Testis (tissue), 3 donors: Measurements from ENCODE around the gene NECAP2. TPM values are rescaled to one million over a fixed set of nuclear protein-coding genes. Genes with fewer than 3 reads are reported as not detected.
"Not testable (repeated sequence)": the region's sequence is repeated elsewhere in the genome, so short reads cannot be mapped to it uniquely, and the experiment has no call there.

ENCODE experiments used
- DNase-seq: peaks from one replicate; pipeline ENCODE4 v3.0.0-alpha.2; 2019
- H3K27ac ChIP-seq, 2 donors: fragments of 200-600 bp; sonication (generic); one replicate each; pipeline ENCODE4 v1.5.1; 2019
- H3K27me3 ChIP-seq: fragments of 200-600 bp; sonication (generic); one replicate; pipeline ENCODE4 v1.5.1; 2019
- H3K36me3 ChIP-seq: fragments of 200-600 bp; sonication (generic); one replicate; pipeline ENCODE4 v1.5.1; 2017; ENCODE audit warnings: low read depth; ENCODE audit errors: missing control alignments
- H3K4me1 ChIP-seq: fragments of 200-600 bp; sonication (generic); one replicate; pipeline ENCODE4 v1.5.1; 2019
- H3K4me3 ChIP-seq, 2 donors: fragments of 200-600 bp; sonication (generic); one replicate each; pipeline ENCODE4 v1.5.1; 2017 to 2019
- H3K9me3 ChIP-seq: fragments of 200-600 bp; sonication (generic); one replicate; pipeline ENCODE4 v1.5.1; 2017
- CTCF ChIP-seq, 3 experiments: fragments of 450-650 bp in 2 of 3; fragments of 200-600 bp in 1 of 3; sonication (generic) in 1 of 3; IDR thresholded peaks; one replicate each; pipeline ENCODE4 v1.5.1; 2016 to 2019; ENCODE audit warnings: antibody characterized with exemption in 3 of 3, mild to moderate bottlenecking in 2 of 3, moderate library complexity in 1 of 3
- POLR2A ChIP-seq: fragments of 450-650 bp; IDR thresholded peaks from one replicate; pipeline ENCODE4 v1.6.1; 2017; ENCODE audit warnings: antibody characterized with exemption, mild to moderate bottlenecking, moderate library complexity
- WGBS, 2 donors: methylation state at CpG; one replicate each; pipeline ENCODE4 v1.1.5; 2018; 5-methylcytosine and 5-hydroxymethylcytosine counted together
- intact Hi-C: fragments of 100-400 bp; cut with DNase I; formaldehyde crosslinking; loops from one replicate; pipeline ENCODE4 v1.15.1; 2023; ENCODE audit warnings: low total_unique reads
- polyA plus RNA-seq: library from polyadenylated mRNA; stranded (reverse); fragments of 350-450 nt; fragmentation: Illumina TruSeq; extraction: RNeasy Lipid Tissue Mini Kit (QIAGEN cat#74804); gene quantifications from one replicate; pipeline ENCODE4 v1.2.3, GENCODE V29; 2014; ENCODE audit warnings: low read depth, low replicate concordance; ENCODE audit not compliant: insufficient read depth
- total RNA-seq, 2 donors: library from RNA; depleted of rRNA; stranded (reverse); fragments of >200 nt; gene quantifications; one replicate each; pipeline ENCODE4 v1.2.3, GENCODE V29; 2016

The NECAP2 gene
- total and polyA plus RNA-seq, 3 donors from 2014 or later = 88.2 to 113 (median 96.8) TPM

- peaks cover 16% of the 10 kb centered on the region for H3K4me1 ChIP-seq
- no peak overlapping the region for H3K4me3 ChIP-seq
- DNase-seq = no peak
- peaks cover 3% of the 10 kb centered on the region for H3K36me3 ChIP-seq
- TF ChIP-seq CTCF (IDR thresholded peaks at IDR 0.05) (no peak), POLR2A (no peak)
- no peaks in the 10 kb centered on the region for H3K9me3 ChIP-seq
- intact Hi-C loops = no loop called here
- H3K27me3 ChIP-seq = no peaks in the 10 kb centered on the region
- H3K27ac ChIP-seq = no peak overlapping the region
- WGBS, 2 donors = 78% methylated on average over 9 to 13 of the region's 13 CpGs
Observed at GRCh38 chr1:16451841-16452528, 11.5 kb downstream of the NECAP2 start.

- intact Hi-C loops, H3K9me3 ChIP-seq, H3K4me3 ChIP-seq, H3K27me3 ChIP-seq, H3K36me3 ChIP-seq: not testable (repeated sequence)
- peak; percentile 63 for DNase-seq
- Histone ChIP-seq H3K4me1 (peaks cover 41% of the 10 kb centered on the region), H3K27ac (peak overlapping the region in 1 of 2 donors; percentile 9)
- 47 to 63% methylated on average over 3 of the region's 3 CpGs for WGBS, 2 donors
Observed at GRCh38 chr1:16454909-16455308, 14.4 kb downstream of the NECAP2 start.

- H3K27me3 ChIP-seq, H3K36me3 ChIP-seq: not testable (repeated sequence)
Observed at GRCh38 chr1:16456151-16456550, 15.6 kb downstream of the NECAP2 start.

GRCh38 chr1:16458831-16459230 is 18.3 kb downstream of the NECAP2 start:
- no peaks in the 10 kb centered on the region for H3K36me3 ChIP-seq
- H3K27me3 ChIP-seq = no peaks in the 10 kb centered on the region
- DNase-seq = peak; percentile 64

More at GRCh38 chr1:16456151-16456550, 15.6 kb downstream of the NECAP2 start:
- intact Hi-C loops, H3K4me3 ChIP-seq, DNase-seq, H3K27ac ChIP-seq, H3K9me3 ChIP-seq: not testable (repeated sequence)
- peaks cover 41% of the 10 kb centered on the region for H3K4me1 ChIP-seq
- WGBS, 2 donors = 92 to 93% methylated on average over 10 of the region's 10 CpGs

GRCh38 chr1:16459352-16459925 is 18.9 kb downstream of the NECAP2 start:
- no peaks in the 10 kb centered on the region for H3K9me3 ChIP-seq
- whole genome bisulfite sequencing, 2 donors = 72 to 83% methylated on average over 6 of the region's 6 CpGs
- peak; percentile 50 for DNase-seq
- H3K4me3 ChIP-seq = no peak overlapping the region
- no peaks in the 10 kb centered on the region for H3K27me3 ChIP-seq
- TF ChIP-seq CTCF (IDR thresholded peaks at IDR 0.05) (no peak), POLR2A (no peak)
- no peaks in the 10 kb centered on the region for H3K36me3 ChIP-seq
- H3K27ac ChIP-seq = peak overlapping the region; percentile 53 to 85
- intact Hi-C loops = no loop called here
- peaks cover 41% of the 10 kb centered on the region for H3K4me1 ChIP-seq

More at GRCh38 chr1:16458831-16459230, 18.3 kb downstream of the NECAP2 start:
- intact Hi-C loops = no loop called here
- no peaks in the 10 kb centered on the region for H3K9me3 ChIP-seq
- peak overlapping the region; percentile 53 to 85 for H3K27ac ChIP-seq
- H3K4me3 ChIP-seq = no peak overlapping the region
- TF ChIP-seq CTCF (IDR thresholded peaks at IDR 0.05) (no peak), POLR2A (no peak)
- peaks cover 41% of the 10 kb centered on the region for H3K4me1 ChIP-seq
- 64 to 65% methylated on average over 6 of the region's 6 CpGs for whole genome bisulfite sequencing, 2 donors
